Liver (tissue), 3 donors: ENCODE data around the gene DNAJB13.

Source experiments
- ATF3 ChIP-seq: IDR thresholded peaks from 2 replicates; pipeline ENCODE4 v1.6.1; 2016; ENCODE audit warnings: antibody characterized with exemption
- CTCF ChIP-seq: fragments of 150-350 bp; IDR thresholded peaks from 2 replicates; pipeline ENCODE4 v1.5.1; 2017; ENCODE audit warnings: improper control_type of control experiment, low read depth, low read length; ENCODE audit not compliant: missing input control
- GABPA ChIP-seq, 2 donors: IDR thresholded peaks in 1 of 2; conservative IDR thresholded peaks in 1 of 2; 2 replicates each; pipeline ENCODE4 v1.6.1; 2016; ENCODE audit warnings: antibody characterized with exemption in 2 of 2, mild to moderate bottlenecking in 1 of 2, moderate library complexity in 1 of 2
- JUND ChIP-seq, 2 donors: IDR thresholded peaks; 2 replicates each; pipeline ENCODE4 v1.6.1; 2016; ENCODE audit warnings: antibody characterized with exemption in 2 of 2
- MAX ChIP-seq: IDR thresholded peaks from 2 replicates; pipeline ENCODE4 v1.6.1; 2016; ENCODE audit warnings: antibody characterized with exemption
- RAD21 ChIP-seq, 2 donors: IDR thresholded peaks; 2 replicates each; pipeline ENCODE4 v1.6.1; 2016; ENCODE audit warnings: antibody characterized with exemption in 2 of 2, mild to moderate bottlenecking in 2 of 2
- REST ChIP-seq: IDR thresholded peaks from 2 replicates; pipeline ENCODE4 v1.6.1; 2016; ENCODE audit warnings: antibody characterized with exemption, mild to moderate bottlenecking
- RXRA ChIP-seq, 2 donors: IDR thresholded peaks; 2 replicates each; pipeline ENCODE4 v1.6.1; 2017 to 2018; ENCODE audit warnings: antibody characterized with exemption in 2 of 2, mild to moderate bottlenecking in 1 of 2
- TAF1 ChIP-seq: conservative IDR thresholded peaks from 2 replicates; pipeline ENCODE4 v1.6.1; 2016; ENCODE audit warnings: antibody characterized with exemption, mild to moderate bottlenecking
- donor health status: healthy.
- donor health status: healthy.

- TF ChIP-seq CTCF (no peak), MAX (no peak), JUND (IDR thresholded peaks at IDR 0.05) (no peak), ATF3 (no peak), REST (no peak), GABPA (IDR thresholded peaks at IDR 0.05 in 1 of 2, conservative IDR thresholded peaks at IDR 0.05 in 1 of 2) (no peak), RAD21 (IDR thresholded peaks at IDR 0.05) (no peak), RXRA (IDR thresholded peaks at IDR 0.05) (no peak), TAF1 (no peak)
Measured at GRCh38 chr11:73931951-73932350, 18.9 kb upstream of the DNAJB13 start.
